Ascending aorta (tissue), 2 donors: ENCODE measurements around the gene GALNT12. TPM values are rescaled to one million over a fixed set of nuclear protein-coding genes. Genes with fewer than 3 reads are reported as not detected.

ENCODE experiments used
- DNase-seq, 2 donors: peaks; one replicate each; pipeline ENCODE4 v3.0.0-alpha.2; 2019; ENCODE audit warnings: low spot score in 2 of 2
- H3K27ac ChIP-seq, 2 donors: fragments of 200-600 bp; sonication (generic); one replicate each; pipeline ENCODE4 v1.5.1; 2016 to 2017; ENCODE audit warnings: mild to moderate bottlenecking in 1 of 2
- H3K27me3 ChIP-seq: fragments of 200-600 bp; sonication (generic); one replicate; pipeline ENCODE4 v1.5.1; 2017
- H3K36me3 ChIP-seq, 2 donors: fragments of 200-600 bp; sonication (generic); one replicate each; pipeline ENCODE4 v1.5.1; 2016
- H3K4me1 ChIP-seq, 2 donors: fragments of 200-600 bp; sonication (generic); one replicate each; pipeline ENCODE4 v1.5.1; 2016 to 2017; ENCODE audit warnings: mild to moderate bottlenecking in 1 of 2
- H3K4me3 ChIP-seq, 2 donors: fragments of 200-600 bp; sonication (generic); one replicate each; pipeline ENCODE4 v1.5.1; 2016 to 2017; ENCODE audit warnings: mild to moderate bottlenecking in 1 of 2
- H3K9me3 ChIP-seq, 2 donors: fragments of 200-600 bp; sonication (generic); one replicate each; pipeline ENCODE4 v1.5.1; 2016
- intact Hi-C: fragments of 100-400 bp; cut with DNase I; formaldehyde crosslinking; loops from one replicate; pipeline ENCODE4 v1.15.1; 2023
- total RNA-seq: library from RNA; depleted of rRNA; stranded (reverse); fragments of >200 nt; gene quantifications from one replicate; pipeline ENCODE4 v1.1.0, GENCODE V29; 2016
- TF ChIP-seq, protein P1 (sequence below), 3 experiments: fragments of 200-600 bp in 2 of 3; fragments of 450-650 bp in 1 of 3; sonication (generic) in 2 of 3; IDR thresholded peaks; one replicate each; pipeline ENCODE4 v1.5.1; 2016 to 2019; ENCODE audit warnings: antibody characterized with exemption in 3 of 3, mild to moderate bottlenecking in 1 of 3, moderate library complexity in 1 of 3

Gene GALNT12
- total RNA-seq, 1 donor from 2014 or later, result 0.53 TPM

- no peaks in the 10 kb centered on the region for H3K4me1 ChIP-seq
- no peaks in the 10 kb centered on the region for H3K36me3 ChIP-seq
- no peak overlapping the region for H3K4me3 ChIP-seq
- H3K27me3 ChIP-seq, result no peaks in the 10 kb centered on the region
- TF ChIP-seq, protein P1, sequence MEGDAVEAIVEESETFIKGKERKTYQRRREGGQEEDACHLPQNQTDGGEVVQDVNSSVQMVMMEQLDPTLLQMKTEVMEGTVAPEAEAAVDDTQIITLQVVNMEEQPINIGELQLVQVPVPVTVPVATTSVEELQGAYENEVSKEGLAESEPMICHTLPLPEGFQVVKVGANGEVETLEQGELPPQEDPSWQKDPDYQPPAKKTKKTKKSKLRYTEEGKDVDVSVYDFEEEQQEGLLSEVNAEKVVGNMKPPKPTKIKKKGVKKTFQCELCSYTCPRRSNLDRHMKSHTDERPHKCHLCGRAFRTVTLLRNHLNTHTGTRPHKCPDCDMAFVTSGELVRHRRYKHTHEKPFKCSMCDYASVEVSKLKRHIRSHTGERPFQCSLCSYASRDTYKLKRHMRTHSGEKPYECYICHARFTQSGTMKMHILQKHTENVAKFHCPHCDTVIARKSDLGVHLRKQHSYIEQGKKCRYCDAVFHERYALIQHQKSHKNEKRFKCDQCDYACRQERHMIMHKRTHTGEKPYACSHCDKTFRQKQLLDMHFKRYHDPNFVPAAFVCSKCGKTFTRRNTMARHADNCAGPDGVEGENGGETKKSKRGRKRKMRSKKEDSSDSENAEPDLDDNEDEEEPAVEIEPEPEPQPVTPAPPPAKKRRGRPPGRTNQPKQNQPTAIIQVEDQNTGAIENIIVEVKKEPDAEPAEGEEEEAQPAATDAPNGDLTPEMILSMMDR (IDR thresholded peaks at IDR 0.05), result no peak
- no peaks in the 10 kb centered on the region for H3K9me3 ChIP-seq
- intact Hi-C loops, result no loop called here
- no peak overlapping the region for H3K27ac ChIP-seq
- DNase-seq, result no peak
Measured at GRCh38 chr9:98873526-98873925, 66.1 kb downstream of the GALNT12 start.

DNA sequence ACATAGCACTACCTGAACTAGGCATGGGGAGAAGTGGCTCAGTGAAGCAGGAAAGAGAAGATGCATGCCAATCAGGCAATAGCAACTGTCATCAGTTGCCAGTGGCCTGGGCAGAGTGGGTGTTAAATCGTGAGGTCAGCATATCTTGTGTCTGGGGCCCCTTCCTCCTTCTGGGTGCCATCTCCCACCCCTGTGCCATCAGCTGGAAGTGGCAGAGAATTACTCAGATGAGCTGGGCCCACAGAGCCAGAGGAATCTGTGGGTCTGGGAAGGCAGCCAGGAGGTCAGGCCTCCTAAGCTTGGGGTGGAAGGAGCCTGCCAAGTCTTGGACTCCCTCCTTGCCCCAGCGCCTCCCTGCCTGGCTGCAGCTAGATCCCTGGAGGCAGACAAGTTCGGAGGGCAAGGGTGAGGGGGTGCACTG, 66.5 kb downstream of the GALNT12 start:
- Histone ChIP-seq H3K27me3 (no peaks in the 10 kb centered on the region), H3K4me1 (no peaks in the 10 kb centered on the region), H3K9me3 (no peaks in the 10 kb centered on the region), H3K36me3 (no peaks in the 10 kb centered on the region), H3K27ac (no peak overlapping the region), H3K4me3 (no peak overlapping the region)
- intact Hi-C loops, result no loop called here
- TF ChIP-seq, protein P1 (IDR thresholded peaks at IDR 0.05), result no peak
- no peak for DNase-seq

- Histone ChIP-seq H3K4me1 (no peaks in the 10 kb centered on the region), H3K9me3 (no peaks in the 10 kb centered on the region), H3K27me3 (no peaks in the 10 kb centered on the region), H3K4me3 (no peak overlapping the region), H3K36me3 (no peaks in the 10 kb centered on the region), H3K27ac (no peak overlapping the region)
- DNase-seq, result peak in 1 of 2 donors; percentile 51
- intact Hi-C loops, result no loop called here
- TF ChIP-seq, protein P1 (IDR thresholded peaks at IDR 0.05), result no peak
Measured at GRCh38 chr9:98874721-98875255, 67.3 kb downstream of the GALNT12 start.

DNA sequence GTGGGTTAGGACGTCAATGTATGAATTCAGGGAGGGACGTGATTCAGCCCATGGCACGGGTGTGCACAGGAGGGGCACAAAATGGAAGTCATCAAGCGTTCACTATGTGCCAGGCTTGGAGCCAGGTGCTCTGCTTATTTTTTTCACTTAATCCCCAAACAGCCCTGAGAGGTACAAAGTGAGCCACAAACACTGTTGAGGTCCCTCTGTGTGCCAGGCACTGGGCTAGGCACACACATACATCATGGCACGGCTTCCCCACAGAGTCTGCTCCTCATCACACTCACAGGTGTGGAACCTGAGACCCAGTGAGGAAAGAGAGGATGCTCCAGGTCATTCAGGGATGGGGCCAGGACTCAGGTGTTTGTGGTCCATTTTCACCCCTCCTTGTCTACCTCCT, 68.1 kb downstream of the GALNT12 start:
- no peaks in the 10 kb centered on the region for H3K9me3 ChIP-seq
- DNase-seq, result peak in 1 of 2 donors; percentile 52
- H3K4me3 ChIP-seq, result no peak overlapping the region
- no peaks in the 10 kb centered on the region for H3K27me3 ChIP-seq
- H3K4me1 ChIP-seq, result no peaks in the 10 kb centered on the region
- intact Hi-C loops, result no loop called here
- H3K36me3 ChIP-seq, result no peaks in the 10 kb centered on the region
- H3K27ac ChIP-seq, result no peak overlapping the region
- TF ChIP-seq, protein P1 (IDR thresholded peaks at IDR 0.05), result no peak

DNA sequence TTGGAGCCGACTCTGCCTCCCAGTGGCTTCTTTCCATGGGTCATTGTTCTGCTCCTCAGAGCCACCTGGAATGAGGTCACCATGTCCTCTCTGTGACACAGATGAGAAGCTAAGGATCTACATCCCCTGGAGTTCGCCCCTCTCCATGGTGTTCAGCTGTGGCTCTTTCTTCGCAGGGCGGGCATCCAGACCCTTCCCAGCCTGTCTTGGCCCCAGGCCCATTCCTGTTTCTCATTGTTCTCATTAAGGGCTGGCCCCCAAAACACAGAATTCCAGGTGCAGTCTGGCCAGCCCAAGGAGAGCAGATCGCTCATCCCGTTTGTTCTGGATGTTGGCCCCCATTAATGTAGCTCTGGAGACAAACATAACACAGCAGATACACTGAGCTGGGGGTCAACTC, 69.8 kb downstream of the GALNT12 start:
- TF ChIP-seq, protein P1 (IDR thresholded peaks at IDR 0.05), result no peak
- DNase-seq, result peak in 1 of 2 donors; percentile 44
- Histone ChIP-seq H3K27ac (no peak overlapping the region), H3K27me3 (no peaks in the 10 kb centered on the region), H3K36me3 (no peaks in the 10 kb centered on the region), H3K4me1 (no peaks in the 10 kb centered on the region), H3K4me3 (no peak overlapping the region), H3K9me3 (no peaks in the 10 kb centered on the region)
- intact Hi-C loops, result no loop called here
